Subcutaneous abdominal adipose tissue (tissue), 5 donors: ENCODE results near the gene TMEM131.

ENCODE experiments used
- H3K27ac ChIP-seq: one replicate; pipeline ENCODE4 v1.7.0; 2013; ENCODE audit warnings: low read depth, mild to moderate bottlenecking, inconsistent platforms, low read length, moderate library complexity
- H3K27me3 ChIP-seq, 5 donors: one replicate each; pipeline ENCODE4 v1.7.0; 2013; ENCODE audit warnings: low read length in 5 of 5, inconsistent platforms in 1 of 5; ENCODE audit not compliant: control insufficient read depth in 5 of 5, insufficient read depth in 4 of 5
- H3K36me3 ChIP-seq, 5 donors: one replicate each; pipeline ENCODE4 v1.7.0; 2013; ENCODE audit warnings: low read length in 5 of 5; ENCODE audit not compliant: control insufficient read depth in 5 of 5, insufficient read depth in 5 of 5
- H3K4me1 ChIP-seq, 5 donors: one replicate each; pipeline ENCODE4 v1.7.0; 2013; ENCODE audit warnings: low read length in 5 of 5, mild to moderate bottlenecking in 3 of 5, moderate library complexity in 1 of 5; ENCODE audit not compliant: control insufficient read depth in 5 of 5, insufficient read depth in 5 of 5
- H3K4me3 ChIP-seq, 5 donors: one replicate each; pipeline ENCODE4 v1.7.0; 2013; ENCODE audit warnings: low read length in 5 of 5, low read depth in 1 of 5
- H3K9ac ChIP-seq, 5 donors: one replicate each; pipeline ENCODE4 v1.7.0; 2013; ENCODE audit warnings: low read length in 5 of 5, mild to moderate bottlenecking in 4 of 5, moderate library complexity in 3 of 5
- H3K9me3 ChIP-seq, 5 donors: one replicate each; pipeline ENCODE4 v1.7.0; 2013; ENCODE audit warnings: low read length in 5 of 5; ENCODE audit not compliant: control insufficient read depth in 5 of 5
- donor health status: healthy.
- donor health status: healthy.
- donor health status: healthy.
- donor health status: healthy.
- donor health status: healthy.

TMEM131 gene

DNA sequence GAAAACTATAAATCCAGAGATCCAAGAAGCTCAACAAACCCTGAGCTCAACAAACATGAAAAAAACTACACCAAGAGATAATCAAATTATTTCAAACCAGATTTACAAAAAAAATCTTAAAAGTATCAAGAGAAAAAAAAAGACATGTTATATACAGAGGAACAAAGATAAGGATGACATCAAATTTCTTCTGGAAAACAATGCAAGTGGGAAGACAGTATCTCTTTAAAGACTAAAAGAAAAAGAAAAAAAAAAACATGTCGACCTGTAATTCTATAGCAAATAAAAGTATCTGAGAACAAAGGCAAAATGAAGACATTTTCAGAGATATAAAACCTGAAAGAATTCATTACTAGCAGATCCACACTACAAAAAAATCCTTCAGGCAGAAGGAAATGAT lies 21.3 kb downstream of the TMEM131 start:
- peaks cover 5 to 27% (median 22%) of the 10 kb centered on the region in 5 donors for H3K9me3 ChIP-seq
- H3K27me3 ChIP-seq = no peaks in the 10 kb centered on the region
- H3K36me3 ChIP-seq = no peaks in the 10 kb centered on the region
- no peak overlapping the region for H3K4me3 ChIP-seq
- H3K27ac ChIP-seq = no peak overlapping the region
- no peak overlapping the region for H3K9ac ChIP-seq
- H3K4me1 ChIP-seq = peaks cover 0 to 6% (median 0%) of the 10 kb centered on the region in 5 donors

DNA sequence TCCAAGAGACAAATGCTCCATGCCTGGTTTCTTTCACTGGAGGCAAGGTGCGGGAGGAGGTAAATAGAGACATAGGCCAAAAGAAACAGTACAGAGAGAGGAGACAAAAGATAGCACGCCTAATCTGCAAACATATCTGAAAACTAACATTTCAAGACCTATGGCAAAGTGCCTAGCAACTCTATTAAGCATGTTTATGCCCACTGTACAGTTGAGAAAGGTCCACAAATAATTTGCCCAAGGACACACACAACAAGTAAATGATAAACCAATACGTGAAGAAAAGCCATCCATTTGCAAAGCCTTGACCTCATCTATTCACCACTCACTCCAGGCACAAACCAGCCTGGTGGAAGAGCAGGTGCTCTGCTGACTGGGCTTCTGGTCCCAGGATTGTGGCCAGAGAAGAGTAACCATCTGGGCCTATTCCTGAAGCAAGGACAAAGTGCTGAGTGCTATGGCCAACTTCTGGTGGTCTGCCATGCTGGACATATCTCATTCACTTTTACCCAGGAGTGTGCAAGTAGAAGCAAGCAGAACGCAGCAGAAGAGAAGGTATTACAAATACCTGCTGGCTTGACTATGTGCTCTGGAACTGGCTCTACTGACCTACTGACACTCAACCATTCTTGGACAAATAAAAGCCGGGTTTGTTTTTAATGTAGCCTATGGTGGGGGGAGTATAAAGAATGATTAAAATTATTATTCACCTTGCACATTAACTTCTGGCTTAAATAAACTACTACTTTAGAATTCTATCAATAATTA lies 25.3 kb downstream of the TMEM131 start:
- H3K9me3 ChIP-seq = peaks cover 2 to 20% (median 17%) of the 10 kb centered on the region in 5 donors
- no peak overlapping the region for H3K27ac ChIP-seq
- peaks cover 0 to 9% (median 0%) of the 10 kb centered on the region in 5 donors for H3K4me1 ChIP-seq
- H3K4me3 ChIP-seq = no peak overlapping the region
- H3K36me3 ChIP-seq = no peaks in the 10 kb centered on the region
- no peaks in the 10 kb centered on the region for H3K27me3 ChIP-seq
- H3K9ac ChIP-seq = no peak overlapping the region

DNA sequence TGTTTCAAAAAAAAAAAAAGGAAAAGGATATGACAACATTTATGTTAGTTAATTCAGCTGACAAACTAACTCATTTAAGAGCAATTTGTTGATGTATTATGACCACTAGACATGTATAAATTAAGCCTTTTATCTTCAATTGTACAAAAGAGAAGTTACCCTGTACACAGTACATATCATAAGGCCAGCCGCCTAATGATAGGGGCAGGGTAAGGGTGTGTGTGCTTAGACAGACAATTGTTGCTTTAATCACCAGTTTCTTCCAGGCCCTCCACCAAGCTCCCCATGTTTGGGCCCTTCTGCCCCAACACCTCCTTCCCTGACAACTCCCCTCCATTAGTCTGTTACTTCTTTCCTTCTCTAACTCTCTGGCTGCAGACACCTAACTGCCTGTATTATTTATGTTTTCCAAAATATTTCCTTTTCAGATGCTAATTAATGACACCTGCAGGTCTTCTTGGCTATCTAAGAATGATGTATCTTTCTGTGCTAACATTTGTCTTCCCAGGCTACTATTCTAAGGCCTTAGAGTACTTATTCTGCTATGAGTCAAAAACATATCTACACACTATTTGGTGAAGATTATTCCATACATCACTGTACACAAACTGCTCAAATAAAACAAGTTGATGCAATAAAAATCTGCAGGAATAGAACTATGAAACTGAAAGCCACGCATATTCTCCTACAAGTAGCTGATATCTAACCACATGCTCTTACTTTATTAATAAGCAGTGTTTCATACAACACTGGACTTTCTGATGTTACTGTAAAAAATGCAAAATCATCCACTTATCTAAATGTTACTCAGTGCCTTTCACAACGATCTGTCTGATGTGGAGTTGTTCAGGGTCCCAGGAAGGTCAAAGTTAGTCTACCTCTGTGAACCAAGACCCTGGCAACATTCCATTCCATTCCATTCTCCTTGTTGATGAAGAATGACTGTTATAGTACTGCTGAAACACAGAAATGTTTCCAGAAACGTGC lies 26.4 kb downstream of the TMEM131 start:
- Histone ChIP-seq H3K27ac (no peak overlapping the region), H3K36me3 (no peaks in the 10 kb centered on the region), H3K4me1 (peaks cover 0 to 9% (median 0%) of the 10 kb centered on the region in 5 donors), H3K9me3 (peaks cover 0 to 15% (median 11%) of the 10 kb centered on the region in 5 donors), H3K9ac (no peak overlapping the region), H3K4me3 (no peak overlapping the region), H3K27me3 (no peaks in the 10 kb centered on the region)

DNA sequence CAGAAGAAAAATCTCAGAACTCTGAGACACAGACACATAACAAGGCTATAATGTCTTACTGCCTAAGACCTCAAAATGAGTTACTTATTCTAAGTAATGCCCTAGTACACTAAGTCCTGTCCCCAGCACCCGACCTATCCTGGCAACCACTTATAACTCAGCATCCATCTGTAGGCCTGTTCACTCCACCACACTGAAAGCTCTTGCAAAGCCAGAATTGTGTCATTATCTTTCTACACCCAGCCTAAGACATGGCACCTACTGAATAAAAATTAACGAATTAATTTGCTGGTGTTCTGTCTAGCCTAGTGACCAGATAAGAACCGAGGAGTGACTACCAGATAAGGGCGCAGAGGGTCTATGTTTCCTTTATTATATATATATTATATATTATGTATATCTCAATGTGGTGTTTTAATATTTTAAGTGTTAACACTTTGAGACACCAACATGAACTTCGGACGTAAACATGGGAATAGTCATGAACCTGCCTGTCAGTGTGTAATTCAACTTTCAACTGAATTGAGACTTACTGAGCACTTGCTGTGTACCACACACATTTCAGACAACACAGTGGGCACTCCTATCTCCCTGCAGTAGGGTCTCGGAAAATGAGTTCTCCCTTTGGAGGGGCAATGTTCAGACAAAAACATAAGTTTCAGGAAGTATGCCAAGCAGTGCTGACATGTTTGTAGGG lies 27.7 kb downstream of the TMEM131 start:
- Histone ChIP-seq H3K4me1 (peaks cover 0 to 9% (median 3%) of the 10 kb centered on the region in 5 donors), H3K27ac (no peak overlapping the region), H3K9me3 (peaks cover 0 to 4% (median under 1%) of the 10 kb centered on the region in 5 donors), H3K4me3 (no peak overlapping the region), H3K27me3 (no peaks in the 10 kb centered on the region), H3K9ac (no peak overlapping the region), H3K36me3 (no peaks in the 10 kb centered on the region)

DNA sequence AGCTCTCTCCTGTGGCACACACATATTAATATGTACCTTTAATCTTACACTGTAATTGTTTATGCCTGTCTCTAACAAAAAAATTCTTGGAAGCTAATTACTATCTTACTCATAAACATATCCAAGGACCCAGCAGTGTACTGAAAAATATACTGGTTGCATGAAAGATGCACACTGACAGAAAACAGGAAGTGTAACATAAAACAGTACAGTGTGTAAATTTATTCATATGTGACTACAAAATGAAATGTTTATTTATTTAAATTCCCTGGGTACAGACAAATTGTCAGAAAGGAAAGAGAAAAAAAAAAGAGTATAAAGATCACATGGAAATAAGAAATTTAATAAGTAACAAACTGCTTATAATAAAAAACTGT lies 28.5 kb downstream of the TMEM131 start:
- H3K4me3 ChIP-seq = no peak overlapping the region
- peaks cover 0 to 9% (median 3%) of the 10 kb centered on the region in 5 donors for H3K4me1 ChIP-seq
- no peaks in the 10 kb centered on the region for H3K27me3 ChIP-seq
- H3K27ac ChIP-seq = no peak overlapping the region
- no peak overlapping the region for H3K9ac ChIP-seq
- no peaks in the 10 kb centered on the region for H3K9me3 ChIP-seq
- H3K36me3 ChIP-seq = no peaks in the 10 kb centered on the region

DNA sequence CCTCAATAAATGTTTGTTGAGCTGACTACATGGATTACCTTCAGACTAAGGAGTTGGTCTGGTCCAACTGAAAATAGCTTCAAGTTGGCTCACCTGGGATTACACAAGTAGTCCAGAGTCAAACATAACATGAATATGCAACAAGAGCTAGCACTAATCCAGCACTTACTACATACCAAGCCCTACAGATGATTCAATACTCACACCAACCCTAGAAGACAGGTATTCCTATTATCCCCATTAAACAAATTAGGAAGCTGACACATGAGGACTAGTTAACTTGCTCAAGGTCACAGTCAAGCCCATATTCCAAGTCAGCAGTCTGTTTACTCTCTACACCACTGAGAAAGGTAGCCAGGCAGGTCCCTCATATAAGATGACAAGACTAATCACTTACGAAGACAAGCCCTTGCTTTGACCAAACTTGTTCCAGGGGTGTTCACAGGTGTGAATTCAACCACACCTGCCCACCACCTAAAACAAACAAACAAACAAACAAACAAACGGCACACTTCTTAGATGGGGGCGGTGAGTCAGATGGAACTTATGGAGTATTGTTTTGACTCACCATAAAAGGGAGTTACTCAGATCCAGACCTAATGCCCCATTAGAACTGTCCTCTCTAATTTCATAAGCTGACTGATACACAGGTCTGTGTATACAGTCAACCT lies 29.1 kb downstream of the TMEM131 start:
- Histone ChIP-seq H3K9me3 (no peaks in the 10 kb centered on the region), H3K4me3 (no peak overlapping the region), H3K4me1 (peaks cover 0 to 9% (median 3%) of the 10 kb centered on the region in 5 donors), H3K9ac (no peak overlapping the region), H3K36me3 (no peaks in the 10 kb centered on the region), H3K27ac (no peak overlapping the region), H3K27me3 (no peaks in the 10 kb centered on the region)

DNA sequence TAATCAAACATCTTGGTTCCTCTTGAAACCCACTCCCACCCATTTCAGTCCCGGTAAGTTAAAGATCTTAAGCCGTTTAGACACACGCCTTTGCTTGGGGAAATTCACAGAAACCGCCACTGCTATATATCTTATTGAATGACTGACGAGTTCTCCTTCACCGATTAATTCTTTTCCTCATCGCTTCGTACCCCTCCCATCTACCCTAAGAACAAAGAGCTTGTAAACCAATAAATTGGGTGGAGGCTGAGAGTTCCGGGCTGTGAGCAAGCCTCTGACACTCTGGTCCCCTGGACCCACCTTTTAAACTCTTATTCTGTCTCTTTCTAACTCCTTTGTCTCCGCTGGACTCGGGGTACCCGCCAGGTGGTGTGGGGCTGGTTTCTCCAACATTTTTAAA lies 30.6 kb downstream of the TMEM131 start:
- H3K27me3 ChIP-seq = no peaks in the 10 kb centered on the region
- H3K9ac ChIP-seq = no peak overlapping the region
- no peak overlapping the region for H3K27ac ChIP-seq
- H3K9me3 ChIP-seq = no peaks in the 10 kb centered on the region
- peaks cover 0 to 8% (median 3%) of the 10 kb centered on the region in 5 donors for H3K4me1 ChIP-seq
- no peaks in the 10 kb centered on the region for H3K36me3 ChIP-seq
- H3K4me3 ChIP-seq = no peak overlapping the region

DNA sequence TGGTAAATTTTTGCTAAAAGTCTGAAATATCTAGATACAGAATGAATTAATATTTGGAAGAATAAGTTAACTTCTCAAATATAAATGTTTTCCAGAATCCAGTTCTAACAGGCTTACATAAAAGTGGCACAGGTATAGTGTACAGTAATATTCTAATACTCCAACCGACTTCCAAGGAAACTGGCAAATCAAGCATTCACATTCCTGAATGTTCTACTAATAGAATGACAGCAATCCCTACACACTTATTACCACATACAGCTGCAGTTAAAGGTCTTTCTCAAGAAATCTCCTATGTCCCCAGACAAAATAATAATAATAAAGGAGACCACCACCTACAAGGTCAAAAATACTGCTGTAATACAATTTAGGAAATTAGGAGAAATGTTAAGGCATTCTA lies 31.9 kb downstream of the TMEM131 start:
- no peaks in the 10 kb centered on the region for H3K36me3 ChIP-seq
- H3K4me1 ChIP-seq = peaks cover 0 to 7% (median 3%) of the 10 kb centered on the region in 5 donors
- no peak overlapping the region for H3K27ac ChIP-seq
- no peaks in the 10 kb centered on the region for H3K9me3 ChIP-seq
- no peak overlapping the region for H3K4me3 ChIP-seq
- H3K9ac ChIP-seq = no peak overlapping the region
- no peaks in the 10 kb centered on the region for H3K27me3 ChIP-seq

DNA sequence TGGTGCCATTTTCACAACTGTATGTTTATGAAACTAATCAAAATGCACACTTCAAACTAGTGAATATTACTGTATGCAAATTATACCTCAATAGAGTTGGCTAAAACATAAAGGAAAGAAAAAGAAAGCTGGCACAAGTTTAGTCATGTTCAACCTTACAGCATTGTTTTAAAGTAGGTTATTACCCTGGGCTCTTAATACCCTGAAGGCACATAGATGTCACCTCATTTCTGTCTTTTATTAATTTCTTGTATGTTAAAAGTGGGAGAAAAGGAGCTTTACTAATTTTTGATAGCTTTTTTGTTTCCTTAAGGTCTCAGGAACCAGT lies 32.7 kb downstream of the TMEM131 start:
- Histone ChIP-seq H3K27ac (no peak overlapping the region), H3K4me1 (peaks cover 0 to 7% (median 0%) of the 10 kb centered on the region in 5 donors)

More for the DNA sequence above, 32.7 kb downstream of the TMEM131 start:
- Histone ChIP-seq H3K36me3 (no peaks in the 10 kb centered on the region), H3K9me3 (no peaks in the 10 kb centered on the region), H3K27me3 (no peaks in the 10 kb centered on the region), H3K4me3 (no peak overlapping the region), H3K9ac (no peak overlapping the region)
